CD14-positive monocyte (primary cell): Measurements from ENCODE around the gene NTM. TPM values are rescaled to one million over a fixed set of nuclear protein-coding genes. Genes with fewer than 3 reads are reported as not detected.

Experiments
- DNase-seq, 3 donors: peaks; one replicate each; pipeline ENCODE4 v3.0.0-alpha.2; 2011 to 2022
- H2AFZ ChIP-seq: 2 replicates; pipeline ENCODE4 v1.6.0; 2012; ENCODE audit warnings: mild to moderate bottlenecking, low read depth, low read length, inconsistent platforms; ENCODE audit not compliant: insufficient read depth, poor library complexity, severe bottlenecking
- H3K27ac ChIP-seq, 2 donors: 1 replicate in 1 of 2; 2 replicates in 1 of 2; pipeline ENCODE4 v1.5.1; 2012 to 2013; ENCODE audit warnings: low read length in 2 of 2, control low read depth in 1 of 2, inconsistent platforms in 1 of 2, low read depth in 1 of 2, mild to moderate bottlenecking in 1 of 2
- H3K27me3 ChIP-seq, 2 donors: one replicate each; pipeline versions ENCODE4 v1.6.0 to v1.6.1; 2011 to 2013; ENCODE audit warnings: low read length in 2 of 2; ENCODE audit not compliant: control insufficient read depth in 2 of 2, insufficient read depth in 2 of 2
- H3K36me3 ChIP-seq, 2 donors: replicated peaks in 1 of 2; 1 replicate in 1 of 2; 2 replicates in 1 of 2; pipeline versions ENCODE4 v1.5.1 to v1.6.1; 2012 to 2013; ENCODE audit warnings: low read length in 2 of 2, control low read depth in 1 of 2, inconsistent platforms in 1 of 2, mild to moderate bottlenecking in 1 of 2; ENCODE audit not compliant: insufficient read depth in 2 of 2, control insufficient read depth in 1 of 2
- H3K4me1 ChIP-seq, 2 donors: 1 replicate in 1 of 2; 2 replicates in 1 of 2; pipeline versions ENCODE4 v1.5.1 to v1.6.1; 2012 to 2013; ENCODE audit warnings: low read length in 2 of 2, control low read depth in 1 of 2, inconsistent platforms in 1 of 2, mild to moderate bottlenecking in 1 of 2, moderate library complexity in 1 of 2; ENCODE audit not compliant: insufficient read depth in 2 of 2, control insufficient read depth in 1 of 2
- H3K4me2 ChIP-seq: replicated peaks from 2 replicates; pipeline ENCODE3; 2012; ENCODE audit warnings: low read length, moderate library complexity, mild to moderate bottlenecking; ENCODE audit not compliant: poor library complexity, severe bottlenecking; ENCODE audit errors: extremely low read depth
- H3K4me3 ChIP-seq, 3 experiments: fragments of 200-600 bp in 1 of 3; sonication (generic) in 1 of 3; replicated peaks in 1 of 3; 1 replicate in 2 of 3; 2 replicates in 1 of 3; pipeline ENCODE4 v1.5.1; 2011 to 2013; ENCODE audit warnings: low read length in 3 of 3, mild to moderate bottlenecking in 3 of 3, control low read depth in 2 of 3, low read depth in 2 of 3, inconsistent platforms in 1 of 3, moderate library complexity in 1 of 3
- H3K79me2 ChIP-seq: 2 replicates; pipeline ENCODE4 v1.6.0; 2012; ENCODE audit warnings: mild to moderate bottlenecking, control low read depth, inconsistent platforms, low read length, moderate library complexity; ENCODE audit not compliant: insufficient read depth
- H3K9ac ChIP-seq: 2 replicates; pipeline ENCODE4 v1.6.0; 2017; ENCODE audit warnings: low read length, mild to moderate bottlenecking; ENCODE audit not compliant: insufficient read depth, poor library complexity, severe bottlenecking
- H3K9me3 ChIP-seq, 2 donors: replicated peaks in 1 of 2; 1 replicate in 1 of 2; 2 replicates in 1 of 2; pipeline versions ENCODE4 v1.5.1 to v1.6.1; 2012 to 2013; ENCODE audit warnings: low read length in 2 of 2, control low read depth in 1 of 2; ENCODE audit not compliant: control insufficient read depth in 1 of 2, insufficient read depth in 1 of 2
- H4K20me1 ChIP-seq: 2 replicates; pipeline ENCODE4 v1.6.0; 2012; ENCODE audit warnings: mild to moderate bottlenecking, low read length, control low read depth, moderate library complexity; ENCODE audit not compliant: insufficient read depth
- H3K27ac Mint-ChIP-seq, 7 donors: one replicate each; pipeline ENCODE4 v1.8.0; 2020; ENCODE audit warnings: mild to moderate bottlenecking in 7 of 7, mixed read lengths in 7 of 7, moderate library complexity in 6 of 7, inconsistent platforms in 2 of 7
- H3K27me3 Mint-ChIP-seq, 3 donors: one replicate each; pipeline ENCODE4 v1.8.0; 2021 to 2022; ENCODE audit warnings: low read depth in 3 of 3, mild to moderate bottlenecking in 3 of 3, mixed read lengths in 3 of 3, moderate library complexity in 3 of 3, inconsistent platforms in 1 of 3
- H3K36me3 Mint-ChIP-seq, 2 donors: one replicate each; pipeline ENCODE4 v1.8.0; 2020; ENCODE audit warnings: mixed read lengths in 2 of 2, inconsistent platforms in 1 of 2, mild to moderate bottlenecking in 1 of 2
- H3K4me1 Mint-ChIP-seq: one replicate; pipeline ENCODE4 v1.8.0; 2020; ENCODE audit warnings: mild to moderate bottlenecking, mixed read lengths
- H3K4me3 Mint-ChIP-seq, 2 donors: one replicate each; pipeline ENCODE4 v1.8.0; 2020; ENCODE audit warnings: mild to moderate bottlenecking in 2 of 2, mixed read lengths in 2 of 2, moderate library complexity in 1 of 2
- H3K9me3 Mint-ChIP-seq, 7 donors: one replicate each; pipeline ENCODE4 v1.8.0; 2020 to 2022; ENCODE audit warnings: mixed read lengths in 7 of 7, mild to moderate bottlenecking in 6 of 7, moderate library complexity in 6 of 7, inconsistent platforms in 2 of 7
- WGBS: methylation state at CpG from one replicate; pipeline ENCODE4 v1.1.5; 2013; ENCODE audit warnings: missing lambda C conversion rate; ENCODE audit not compliant: insufficient coverage; 5-methylcytosine and 5-hydroxymethylcytosine counted together
- intact Hi-C, 2 donors: fragments of 100-400 bp; cut with micrococcal nuclease; formaldehyde crosslinking; loops; one replicate each; pipeline versions ENCODE4 v1.15.0 to v1.15.1; 2023
- polyA plus RNA-seq, 3 donors: library from polyadenylated mRNA; depleted of rRNA in 1 of 3; unstranded in 2 of 3; stranded (reverse) in 1 of 3; fragments of 300-500 nt in 2 of 3; fragments of >200 nt in 1 of 3; fragmentation: Illumina TruSeq in 2 of 3; gene quantifications; 1 replicate in 2 of 3; 2 replicates in 1 of 3; pipeline ENCODE4 v1.2.3, GENCODE V29; 2012 to 2021
- TF ChIP-seq, protein P1 (sequence below): fragments of 200-600 bp; IDR thresholded peaks from one replicate; pipeline ENCODE4 v1.8.0; 2022; ENCODE audit warnings: antibody characterized with exemption, mild to moderate bottlenecking

Gene NTM
- polyA plus RNA-seq, 3 donors: not detected

DNA sequence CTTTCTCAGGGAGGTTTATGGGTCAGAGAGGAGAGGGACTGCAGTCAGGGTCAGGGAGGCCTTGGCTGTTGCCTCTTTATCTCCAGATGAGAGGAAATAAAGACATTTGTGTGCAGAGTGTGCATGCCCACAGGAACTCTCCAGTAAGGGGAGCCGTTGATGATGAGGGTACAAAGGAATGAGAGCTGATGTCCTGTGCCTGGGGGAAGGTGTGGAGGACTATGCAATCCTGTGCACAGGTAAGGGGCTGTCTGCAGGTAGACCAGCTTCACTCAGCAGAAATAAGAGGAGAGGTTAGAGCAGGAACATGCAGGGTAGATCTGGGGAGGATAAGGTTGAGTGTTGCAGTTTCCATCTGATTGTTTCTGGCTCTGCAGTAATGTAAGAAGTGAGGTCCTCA lies 132.6 kb downstream of the NTM start:
- Histone ChIP-seq H3K4me1 (no peaks in the 10 kb centered on the region), H3K4me3 (no peak overlapping the region), H3K4me2 (no peak overlapping the region), H3K27ac (no peak overlapping the region), H3K36me3 (no peaks in the 10 kb centered on the region), H3K27me3 (no peaks in the 10 kb centered on the region), H3K9ac (no peak overlapping the region), H4K20me1 (no peaks in the 10 kb centered on the region), H3K9me3 (no peaks in the 10 kb centered on the region), H3K79me2 (no peaks in the 10 kb centered on the region), H2AFZ (no peak overlapping the region)
- WGBS: 27% methylated on average over 1 of the region's 1 CpG
- Mint-ChIP-seq H3K27ac (peak overlapping the region in 1 of 7 donors; percentile 42), H3K27me3 (peaks cover 0 to 3% (median 0%) of the 10 kb centered on the region in 3 donors), H3K36me3 (no peaks in the 10 kb centered on the region), H3K9me3 (no peaks in the 10 kb centered on the region), H3K4me1 (no peaks in the 10 kb centered on the region), H3K4me3 (no peak overlapping the region)
- no peak for DNase-seq
- intact Hi-C loops: no loop called here
- TF ChIP-seq, protein P1, sequence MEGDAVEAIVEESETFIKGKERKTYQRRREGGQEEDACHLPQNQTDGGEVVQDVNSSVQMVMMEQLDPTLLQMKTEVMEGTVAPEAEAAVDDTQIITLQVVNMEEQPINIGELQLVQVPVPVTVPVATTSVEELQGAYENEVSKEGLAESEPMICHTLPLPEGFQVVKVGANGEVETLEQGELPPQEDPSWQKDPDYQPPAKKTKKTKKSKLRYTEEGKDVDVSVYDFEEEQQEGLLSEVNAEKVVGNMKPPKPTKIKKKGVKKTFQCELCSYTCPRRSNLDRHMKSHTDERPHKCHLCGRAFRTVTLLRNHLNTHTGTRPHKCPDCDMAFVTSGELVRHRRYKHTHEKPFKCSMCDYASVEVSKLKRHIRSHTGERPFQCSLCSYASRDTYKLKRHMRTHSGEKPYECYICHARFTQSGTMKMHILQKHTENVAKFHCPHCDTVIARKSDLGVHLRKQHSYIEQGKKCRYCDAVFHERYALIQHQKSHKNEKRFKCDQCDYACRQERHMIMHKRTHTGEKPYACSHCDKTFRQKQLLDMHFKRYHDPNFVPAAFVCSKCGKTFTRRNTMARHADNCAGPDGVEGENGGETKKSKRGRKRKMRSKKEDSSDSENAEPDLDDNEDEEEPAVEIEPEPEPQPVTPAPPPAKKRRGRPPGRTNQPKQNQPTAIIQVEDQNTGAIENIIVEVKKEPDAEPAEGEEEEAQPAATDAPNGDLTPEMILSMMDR: no peak

DNA sequence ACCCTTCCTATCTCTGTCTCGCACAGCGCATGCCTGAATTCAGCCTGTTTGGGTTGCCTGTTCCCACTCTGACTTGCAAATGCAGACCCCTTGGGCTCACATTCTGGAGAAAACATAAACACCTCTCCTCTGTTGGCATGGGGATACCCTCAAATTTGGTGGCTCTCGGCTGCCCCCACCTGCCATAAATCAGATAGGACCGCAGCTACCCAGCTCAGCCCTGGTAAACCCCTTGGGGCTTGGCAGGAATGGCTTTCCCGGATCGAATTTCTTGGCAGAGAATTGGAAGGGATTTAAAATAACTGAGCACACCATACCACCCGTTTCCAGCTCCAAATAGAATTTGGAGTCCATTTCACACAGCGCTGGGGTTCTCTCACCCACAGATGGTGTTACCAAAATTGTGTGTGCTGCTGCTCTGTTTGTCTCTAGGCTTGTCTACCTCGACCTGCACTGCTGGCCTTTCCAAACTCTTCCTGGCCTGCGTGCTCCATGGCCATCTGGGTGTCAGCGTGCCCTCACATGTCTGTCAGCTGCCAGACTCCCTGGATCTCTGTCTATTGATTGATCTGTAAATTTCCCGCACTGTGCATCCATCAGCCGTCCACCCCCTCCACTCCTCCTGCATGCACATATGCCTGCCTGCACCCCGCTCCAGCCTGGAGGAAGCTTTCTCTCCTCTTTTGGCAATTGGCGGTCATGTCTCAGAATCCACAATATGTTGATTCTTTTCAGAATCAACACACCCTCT lies 134.0 kb downstream of the NTM start:
- TF ChIP-seq, protein P1: no peak
- H3K36me3 ChIP-seq: no peaks in the 10 kb centered on the region
- no peaks in the 10 kb centered on the region for H4K20me1 ChIP-seq
- no peaks in the 10 kb centered on the region for H3K4me1 Mint-ChIP-seq
- H2AFZ ChIP-seq: no peak overlapping the region
- no peak overlapping the region for H3K27ac ChIP-seq
- H3K9me3 Mint-ChIP-seq: no peaks in the 10 kb centered on the region
- 52% methylated on average over 12 of the region's 15 CpGs for WGBS
- DNase-seq: no peak
- no peak overlapping the region for H3K4me3 Mint-ChIP-seq
- no peak overlapping the region for H3K27ac Mint-ChIP-seq
- no peaks in the 10 kb centered on the region for H3K27me3 ChIP-seq
- H3K4me1 ChIP-seq: no peaks in the 10 kb centered on the region
- H3K79me2 ChIP-seq: no peaks in the 10 kb centered on the region
- intact Hi-C loops: no loop called here
- no peak overlapping the region for H3K4me3 ChIP-seq
- H3K9me3 ChIP-seq: no peaks in the 10 kb centered on the region
- no peak overlapping the region for H3K4me2 ChIP-seq
- peaks cover 0 to 3% (median 0%) of the 10 kb centered on the region in 3 donors for H3K27me3 Mint-ChIP-seq
- H3K36me3 Mint-ChIP-seq: no peaks in the 10 kb centered on the region
- no peak overlapping the region for H3K9ac ChIP-seq
